Peyer's patch (tissue), 4 donors: Measurements from ENCODE around the gene COL23A1. TPM values are rescaled to one million over a fixed set of nuclear protein-coding genes. Genes with fewer than 3 reads are reported as not detected.

ENCODE experiments used
- DNase-seq, 3 donors: peaks; one replicate each; pipeline ENCODE4 v3.0.0-alpha.2; 2017 to 2019
- H3K27ac ChIP-seq, 4 donors: fragments of 200-600 bp; sonication (generic); one replicate each; pipeline ENCODE4 v1.5.1; 2016 to 2019
- H3K27me3 ChIP-seq, 2 donors: fragments of 200-600 bp; sonication (generic); one replicate each; pipeline ENCODE4 v1.5.1; 2019
- H3K36me3 ChIP-seq, 3 donors: fragments of 200-600 bp; sonication (generic); one replicate each; pipeline ENCODE4 v1.5.1; 2016 to 2019
- H3K4me1 ChIP-seq, 4 donors: fragments of 200-600 bp; sonication (generic); one replicate each; pipeline ENCODE4 v1.5.1; 2016 to 2019
- H3K4me3 ChIP-seq, 4 donors: fragments of 200-600 bp; sonication (generic); 1 replicate in 3 of 4; 2 replicates in 1 of 4; pipeline ENCODE4 v1.5.1; 2016 to 2019; ENCODE audit warnings: mild to moderate bottlenecking in 1 of 4
- H3K9me3 ChIP-seq, 4 donors: fragments of 200-600 bp; sonication (generic); one replicate each; pipeline ENCODE4 v1.5.1; 2016 to 2019; ENCODE audit warnings: mild to moderate bottlenecking in 1 of 4
- POLR2A ChIP-seq, 2 donors: fragments of 450-650 bp; IDR thresholded peaks; one replicate each; pipeline ENCODE4 v1.5.1; 2017; ENCODE audit warnings: antibody characterized with exemption in 2 of 2, mild to moderate bottlenecking in 2 of 2, moderate library complexity in 2 of 2
- total RNA-seq, 4 donors: library from RNA; depleted of rRNA; stranded (reverse); fragments of >200 nt; gene quantifications; one replicate each; pipeline ENCODE4 v1.1.0, GENCODE V29; 2016
- TF ChIP-seq, protein P1 (sequence below), 6 experiments: fragments of 450-650 bp in 4 of 6; fragments of 200-600 bp in 2 of 6; sonication (generic) in 1 of 6; IDR thresholded peaks; one replicate each; pipeline ENCODE4 v1.5.1; 2017 to 2019; ENCODE audit warnings: antibody characterized with exemption in 6 of 6, mild to moderate bottlenecking in 3 of 6, moderate library complexity in 1 of 6

The COL23A1 gene
- total RNA-seq, 4 donors from 2014 or later, result 0.57 to 5.8 (median 1.2) TPM; not detected in 1

DNA sequence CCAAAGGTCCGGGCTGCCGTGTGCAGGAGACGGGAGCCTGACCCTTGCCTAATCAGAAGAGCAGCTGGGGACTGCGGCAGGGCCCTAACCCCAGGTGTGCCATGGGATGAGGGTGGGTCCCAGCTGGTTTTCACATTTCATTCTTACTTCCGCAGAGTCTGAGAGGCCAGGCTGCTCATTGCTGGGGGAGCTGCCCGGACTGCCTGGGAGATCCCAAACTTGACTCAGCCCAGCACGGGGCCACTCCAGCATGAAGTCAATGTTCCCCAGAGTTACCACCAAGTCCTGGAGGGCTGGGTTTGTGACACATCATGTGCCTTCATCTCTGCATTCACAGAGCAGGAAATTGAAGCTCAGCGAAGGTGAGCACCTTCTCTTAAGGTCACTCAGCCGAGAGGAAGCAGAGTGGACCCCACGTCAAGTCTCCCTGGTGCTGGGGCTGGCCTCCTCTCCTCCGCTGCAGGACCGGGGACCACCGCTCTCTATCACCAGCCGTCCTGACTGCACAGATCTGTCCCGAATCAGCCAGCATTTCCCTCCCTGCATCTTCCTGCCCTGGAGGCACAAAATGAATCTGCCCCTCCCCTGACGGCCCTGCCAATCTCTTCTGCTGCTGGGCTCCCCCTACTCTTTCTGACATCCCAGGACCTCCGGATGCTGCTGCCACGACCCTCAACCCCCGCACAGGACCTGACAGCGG is 303.0 kb downstream of the COL23A1 start:
- Histone ChIP-seq H3K27me3 (no peaks in the 10 kb centered on the region), H3K27ac (no peak overlapping the region), H3K4me3 (no peak overlapping the region), H3K36me3 (no peaks in the 10 kb centered on the region), H3K4me1 (no peaks in the 10 kb centered on the region), H3K9me3 (peaks cover 0 to 9% (median 0%) of the 10 kb centered on the region in 4 donors)
- TF ChIP-seq, protein P1, sequence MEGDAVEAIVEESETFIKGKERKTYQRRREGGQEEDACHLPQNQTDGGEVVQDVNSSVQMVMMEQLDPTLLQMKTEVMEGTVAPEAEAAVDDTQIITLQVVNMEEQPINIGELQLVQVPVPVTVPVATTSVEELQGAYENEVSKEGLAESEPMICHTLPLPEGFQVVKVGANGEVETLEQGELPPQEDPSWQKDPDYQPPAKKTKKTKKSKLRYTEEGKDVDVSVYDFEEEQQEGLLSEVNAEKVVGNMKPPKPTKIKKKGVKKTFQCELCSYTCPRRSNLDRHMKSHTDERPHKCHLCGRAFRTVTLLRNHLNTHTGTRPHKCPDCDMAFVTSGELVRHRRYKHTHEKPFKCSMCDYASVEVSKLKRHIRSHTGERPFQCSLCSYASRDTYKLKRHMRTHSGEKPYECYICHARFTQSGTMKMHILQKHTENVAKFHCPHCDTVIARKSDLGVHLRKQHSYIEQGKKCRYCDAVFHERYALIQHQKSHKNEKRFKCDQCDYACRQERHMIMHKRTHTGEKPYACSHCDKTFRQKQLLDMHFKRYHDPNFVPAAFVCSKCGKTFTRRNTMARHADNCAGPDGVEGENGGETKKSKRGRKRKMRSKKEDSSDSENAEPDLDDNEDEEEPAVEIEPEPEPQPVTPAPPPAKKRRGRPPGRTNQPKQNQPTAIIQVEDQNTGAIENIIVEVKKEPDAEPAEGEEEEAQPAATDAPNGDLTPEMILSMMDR (IDR thresholded peaks at IDR 0.05), result no peak
- TF ChIP-seq POLR2A (IDR thresholded peaks at IDR 0.05), result no peak
- peak in 1 of 3 donors; percentile 31 for DNase-seq

DNA sequence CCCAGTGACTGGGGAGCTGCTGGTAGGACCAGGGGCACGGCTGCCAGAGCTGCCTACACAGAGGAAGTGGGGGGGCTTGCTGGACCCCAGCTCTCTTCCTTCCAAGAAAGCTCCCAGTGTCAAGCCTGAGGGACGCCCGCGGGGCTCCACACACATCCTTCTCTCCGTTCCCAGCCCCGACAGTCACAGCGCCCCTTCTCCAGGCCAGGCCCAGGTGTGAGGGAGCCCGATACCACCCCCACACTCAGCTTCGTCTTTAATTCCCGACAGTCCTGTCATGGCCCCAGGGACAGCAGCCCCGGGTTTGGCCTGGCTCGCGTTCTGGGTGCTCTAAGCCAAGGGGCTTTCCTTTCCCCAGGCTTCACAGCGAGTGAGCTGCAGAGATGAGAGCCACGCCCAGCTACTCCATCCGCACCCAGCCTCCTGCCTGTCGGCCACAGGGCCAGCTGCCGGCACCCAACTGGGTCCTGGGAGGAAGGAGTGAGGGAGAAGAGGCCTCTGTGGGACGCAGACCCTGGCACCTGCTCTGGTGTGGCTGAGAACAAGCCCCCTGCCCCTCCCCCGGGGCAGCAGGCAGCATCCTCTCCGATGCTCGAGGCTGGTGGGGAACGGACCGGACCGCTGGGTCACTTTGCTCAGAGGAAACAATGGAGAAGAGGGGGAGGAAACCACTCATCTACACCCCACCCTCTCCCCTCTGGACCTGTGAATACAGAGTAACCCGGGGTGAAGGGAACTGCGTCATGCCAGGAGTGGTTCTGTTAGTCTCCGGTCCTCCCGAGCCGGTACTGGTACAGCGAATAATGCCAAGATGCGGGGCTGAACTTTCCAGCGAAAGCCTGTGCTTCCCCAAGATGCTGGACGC is 303.7 kb downstream of the COL23A1 start:
- Histone ChIP-seq H3K4me3 (no peak overlapping the region), H3K4me1 (no peaks in the 10 kb centered on the region), H3K27ac (no peak overlapping the region), H3K36me3 (no peaks in the 10 kb centered on the region), H3K9me3 (peaks cover 0 to 9% (median 0%) of the 10 kb centered on the region in 4 donors), H3K27me3 (no peaks in the 10 kb centered on the region)
- peak in 1 of 3 donors; percentile 40 for DNase-seq
- TF ChIP-seq POLR2A (IDR thresholded peaks at IDR 0.05), result no peak
- TF ChIP-seq, protein P1 (IDR thresholded peaks at IDR 0.05), result no peak

DNA sequence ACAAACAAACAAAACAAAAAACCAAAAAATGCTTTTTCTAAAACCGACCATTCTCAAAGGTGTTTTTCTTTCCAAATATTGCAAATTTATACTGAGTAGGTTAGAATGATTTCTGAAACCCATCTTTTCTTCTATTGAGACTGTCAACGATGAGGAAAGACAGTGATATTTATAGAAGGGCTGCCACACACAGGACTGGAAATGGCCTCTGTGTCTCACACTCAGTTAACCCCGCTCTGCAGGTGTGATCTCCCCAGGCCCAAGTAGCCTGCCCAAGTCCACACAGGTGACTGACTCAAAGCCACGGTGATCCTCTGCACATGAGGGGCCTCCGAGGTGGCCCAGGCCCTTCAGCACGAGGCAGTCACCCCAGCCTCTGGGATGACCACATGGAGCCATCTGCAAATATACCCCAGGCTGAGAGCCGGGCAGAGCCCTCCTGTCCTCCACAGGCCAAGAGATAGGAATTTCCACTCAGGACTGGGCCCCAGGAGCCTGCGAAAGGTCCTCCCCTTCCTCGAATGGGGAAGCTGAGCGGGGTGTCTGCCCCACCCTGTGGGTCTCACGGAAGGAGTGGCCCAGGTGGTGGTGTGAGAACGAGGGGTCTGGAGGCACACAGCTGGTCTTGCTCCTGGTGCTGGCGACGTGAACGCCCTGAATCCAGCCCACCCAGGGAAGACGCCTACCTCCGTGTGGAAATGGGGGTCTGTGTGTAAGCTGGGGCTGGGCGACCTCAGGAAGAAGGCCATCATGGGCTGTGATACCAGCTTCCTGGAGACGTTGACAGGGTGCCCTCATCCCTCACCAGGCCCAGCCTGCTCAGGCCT is 304.6 kb downstream of the COL23A1 start:
- TF ChIP-seq, protein P1 (IDR thresholded peaks at IDR 0.05), result no peak
- TF ChIP-seq POLR2A (IDR thresholded peaks at IDR 0.05), result no peak
- Histone ChIP-seq H3K27ac (no peak overlapping the region), H3K27me3 (no peaks in the 10 kb centered on the region), H3K36me3 (no peaks in the 10 kb centered on the region), H3K4me1 (no peaks in the 10 kb centered on the region), H3K9me3 (peaks cover 0 to 9% (median 0%) of the 10 kb centered on the region in 4 donors), H3K4me3 (no peak overlapping the region)
- peak in 1 of 3 donors; percentile 39 for DNase-seq

DNA sequence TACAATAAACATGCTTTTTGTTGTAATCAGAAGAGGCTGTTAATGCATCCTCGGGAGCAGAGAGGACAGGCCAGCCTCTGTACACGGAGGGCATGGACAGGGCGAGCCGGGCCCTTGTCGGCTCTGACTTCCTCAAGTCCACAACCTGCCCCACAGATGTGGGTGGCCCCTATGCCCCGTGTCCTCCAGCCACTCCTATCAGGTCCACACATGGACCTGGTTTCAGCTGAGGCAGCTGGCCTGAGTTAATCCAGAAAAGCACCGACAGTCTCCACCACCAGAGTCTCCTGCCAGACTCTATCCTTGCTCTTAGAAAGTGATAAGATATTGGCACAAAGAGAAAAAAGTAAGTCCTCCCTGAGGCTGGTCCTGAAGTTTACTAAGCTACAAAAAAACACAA is 305.2 kb downstream of the COL23A1 start:
- DNase-seq, result peak in 1 of 3 donors; percentile 5
- peaks cover 0 to 3% (median 0%) of the 10 kb centered on the region in 4 donors for H3K4me1 ChIP-seq
- TF ChIP-seq, protein P1 (IDR thresholded peaks at IDR 0.05), result no peak
- TF ChIP-seq POLR2A (IDR thresholded peaks at IDR 0.05), result no peak
- no peak overlapping the region for H3K4me3 ChIP-seq
- H3K36me3 ChIP-seq, result no peaks in the 10 kb centered on the region
- H3K27ac ChIP-seq, result no peak overlapping the region
- H3K27me3 ChIP-seq, result no peaks in the 10 kb centered on the region
- peaks cover 0 to 9% (median 0%) of the 10 kb centered on the region in 4 donors for H3K9me3 ChIP-seq

DNA sequence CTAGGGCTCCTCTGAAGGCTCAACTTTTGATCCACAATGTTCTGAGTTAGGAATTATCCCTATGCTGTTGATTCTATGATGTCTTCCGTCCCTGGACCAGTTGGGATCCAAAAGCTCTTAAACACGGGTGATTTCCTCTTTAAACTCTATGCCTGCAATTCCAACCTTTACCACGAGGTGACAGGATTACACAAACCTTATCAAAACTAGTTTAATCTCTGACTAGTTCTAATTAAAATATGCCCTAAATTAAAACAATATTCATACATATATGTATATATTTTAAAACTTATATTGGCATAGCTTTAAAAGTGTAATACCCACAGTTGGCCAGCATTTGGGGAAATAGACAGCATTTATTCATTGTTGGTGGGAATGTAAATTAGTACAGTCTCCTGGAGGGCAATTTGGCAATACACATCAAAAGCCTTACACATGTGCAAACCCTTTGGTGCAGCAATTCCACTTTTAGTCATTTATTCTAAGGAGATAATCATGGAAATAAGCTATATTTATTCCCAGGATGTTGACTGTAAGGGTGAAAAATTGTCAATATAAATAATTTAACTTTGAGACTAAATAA is 306.0 kb downstream of the COL23A1 start:
- H3K9me3 ChIP-seq, result peaks cover 0 to 9% (median 0%) of the 10 kb centered on the region in 4 donors
- H3K36me3 ChIP-seq, result no peaks in the 10 kb centered on the region
- peaks cover 0 to 7% (median 0%) of the 10 kb centered on the region in 4 donors for H3K4me1 ChIP-seq
- no peak overlapping the region for H3K27ac ChIP-seq
- no peaks in the 10 kb centered on the region for H3K27me3 ChIP-seq
- H3K4me3 ChIP-seq, result no peak overlapping the region
- no peak for DNase-seq
- no peak for TF ChIP-seq POLR2A (IDR thresholded peaks at IDR 0.05)
- TF ChIP-seq, protein P1 (IDR thresholded peaks at IDR 0.05), result peak; percentile 8 to 71 (median 52)
